Neural cell (in vitro differentiated cells): ENCODE results near the gene LYPLAL1. TPM values are rescaled to one million over a fixed set of nuclear protein-coding genes. Genes with fewer than 3 reads are reported as not detected.

Experiments
- H2AFZ ChIP-seq: fragments of 200-600, 300-800 bp; sonication (generic), shearing (Covaris generic); 2 replicates; pipeline ENCODE4 v1.6.0; 2014; ENCODE audit warnings: low read depth, mild to moderate bottlenecking, antibody characterized with exemption, low read length, moderate library complexity
- H3F3A ChIP-seq: fragments of 200-600 bp; shearing (Covaris generic); 2 replicates; pipeline ENCODE4 v1.6.1; 2016; ENCODE audit warnings: mild to moderate bottlenecking, moderate library complexity, mixed read lengths, antibody characterized with exemption, low read length; ENCODE audit not compliant: insufficient read depth, poor library complexity, severe bottlenecking
- H3K27ac ChIP-seq: fragments of 200-600, 300-800 bp; sonication (generic), shearing (Covaris generic); 2 replicates; pipeline ENCODE4 v1.5.1; 2014; ENCODE audit warnings: mild to moderate bottlenecking, low read length, moderate library complexity
- H3K27me3 ChIP-seq: fragments of 300-800, 200-600 bp; sonication (generic), shearing (Covaris generic); 2 replicates; pipeline ENCODE4 v1.6.0; 2014; ENCODE audit warnings: mild to moderate bottlenecking, low read depth, low read length, moderate library complexity; ENCODE audit not compliant: insufficient read depth
- H3K36me3 ChIP-seq: fragments of 300-800, 200-600 bp; sonication (generic), shearing (Covaris generic); 2 replicates; pipeline ENCODE4 v1.5.1; 2014; ENCODE audit warnings: mild to moderate bottlenecking, antibody characterized with exemption, low read length, moderate library complexity; ENCODE audit not compliant: insufficient read depth
- H3K4me2 ChIP-seq: fragments of 300-800, 200-600 bp; sonication (generic), shearing (Covaris generic); 2 replicates; pipeline ENCODE4 v1.6.0; 2014; ENCODE audit warnings: mild to moderate bottlenecking, low read length
- H3K4me3 ChIP-seq: fragments of 300-800, 200-600 bp; sonication (generic), shearing (Covaris generic); 2 replicates; pipeline ENCODE4 v1.5.1; 2014; ENCODE audit warnings: mild to moderate bottlenecking, low read length, moderate library complexity
- H3K79me2 ChIP-seq: fragments of 200-600 bp; shearing (Covaris generic); replicated peaks from 2 replicates; pipeline ENCODE4 v1.6.0; 2014; ENCODE audit warnings: mild to moderate bottlenecking, low read length, moderate library complexity; ENCODE audit not compliant: insufficient read depth
- H3K9ac ChIP-seq: fragments of 300-800, 200-600 bp; sonication (generic), shearing (Covaris generic); 2 replicates; pipeline ENCODE4 v1.6.1; 2016; ENCODE audit warnings: mild to moderate bottlenecking, low read length, mixed read lengths
- H3K9me2 ChIP-seq: fragments of 200-600 bp; shearing (Covaris generic); 2 replicates; pipeline ENCODE4 v1.6.1; 2016; ENCODE audit warnings: mild to moderate bottlenecking, low read length, mixed read lengths; ENCODE audit not compliant: insufficient read depth
- H3K9me3 ChIP-seq: fragments of 200-600, 300-800 bp; sonication (generic), shearing (Covaris generic); 2 replicates; pipeline ENCODE4 v1.6.1; 2016; ENCODE audit warnings: mild to moderate bottlenecking, mixed run types, low read length, moderate library complexity, mixed read lengths
- H4K20me1 ChIP-seq: fragments of 200-600 bp; shearing (Covaris generic); 2 replicates; pipeline ENCODE4 v1.6.1; 2016; ENCODE audit warnings: mild to moderate bottlenecking, mixed run types; ENCODE audit not compliant: insufficient read depth
- CTCF ChIP-seq: fragments of 450-650 bp; IDR thresholded peaks from 2 replicates; pipeline ENCODE4 v1.5.1; 2014; ENCODE audit warnings: antibody characterized with exemption, mild to moderate bottlenecking, moderate library complexity; ENCODE audit not compliant: poor library complexity, severe bottlenecking
- EP300 ChIP-seq: fragments of 450-650 bp; conservative IDR thresholded peaks from 2 replicates; pipeline ENCODE4 v1.6.1; 2014; ENCODE audit warnings: antibody characterized with exemption, mild to moderate bottlenecking, moderate library complexity; ENCODE audit not compliant: poor library complexity, severe bottlenecking
- EZH2 ChIP-seq: fragments of 200-600, 300-800 bp; shearing (Covaris generic), sonication (generic); IDR thresholded peaks from 2 replicates; pipeline ENCODE4 v1.6.1; 2014; ENCODE audit warnings: antibody characterized with exemption, low read length, borderline replicate concordance, mild to moderate bottlenecking; ENCODE audit not compliant: insufficient read depth, poor library complexity, severe bottlenecking
- MXI1 ChIP-seq: fragments of 450-650 bp; conservative IDR thresholded peaks from 2 replicates; pipeline ENCODE4 v1.6.1; 2014; ENCODE audit warnings: antibody characterized with exemption, mild to moderate bottlenecking; ENCODE audit not compliant: poor library complexity, severe bottlenecking
- POLR2AphosphoS5 ChIP-seq: IDR thresholded peaks from 2 replicates; pipeline ENCODE4 v1.6.1; 2012
- RAD21 ChIP-seq: fragments of 450-650 bp; conservative IDR thresholded peaks from 2 replicates; pipeline ENCODE4 v1.6.1; 2014; ENCODE audit warnings: antibody characterized with exemption, mild to moderate bottlenecking, moderate library complexity
- REST ChIP-seq: IDR thresholded peaks from 2 replicates; pipeline ENCODE4 v1.6.1; 2012; ENCODE audit warnings: borderline replicate concordance
- SMC3 ChIP-seq: fragments of 450-650 bp; conservative IDR thresholded peaks from 2 replicates; pipeline ENCODE4 v1.6.1; 2014; ENCODE audit warnings: antibody characterized with exemption, mild to moderate bottlenecking, moderate library complexity; ENCODE audit not compliant: poor library complexity
- TAF1 ChIP-seq: IDR thresholded peaks from 2 replicates; pipeline ENCODE4 v1.6.1; 2012; ENCODE audit warnings: low read depth
- polyA plus RNA-seq: library from polyadenylated mRNA; depleted of rRNA; stranded (reverse); fragments of >200 nt; gene quantifications from 2 replicates; pipeline ENCODE4 v1.2.3, GENCODE V29; 2014

LYPLAL1 gene
- polyA plus RNA-seq, 1 donor from 2014 or later: 38.1 TPM

GRCh38 chr1:219175212-219175564, 1.5 kb downstream of the LYPLAL1 start:
- Histone ChIP-seq H3K4me2 (no peak overlapping the region), H3K79me2 (peaks cover 14% of the 10 kb centered on the region), H3K9me3 (no peaks in the 10 kb centered on the region), H3K9me2 (no peaks in the 10 kb centered on the region), H2AFZ (no peak overlapping the region), H3K4me3 (peak overlapping the region; percentile 81), H4K20me1 (no peaks in the 10 kb centered on the region), H3K9ac (no peak overlapping the region), H3K27me3 (no peaks in the 10 kb centered on the region), H3K27ac (no peak overlapping the region), H3F3A (no peaks in the 10 kb centered on the region), H3K36me3 (peaks cover 4% of the 10 kb centered on the region)
- no peak for TF ChIP-seq CTCF
- TF ChIP-seq SMC3: no peak
- TF ChIP-seq POLR2AphosphoS5: no peak
- no peak for TF ChIP-seq EZH2
- no peak for TF ChIP-seq TAF1

- TF ChIP-seq REST: no peak
- H3F3A ChIP-seq: no peaks in the 10 kb centered on the region
- H3K27ac ChIP-seq: no peak overlapping the region
- no peaks in the 10 kb centered on the region for H3K9me3 ChIP-seq
- no peak overlapping the region for H2AFZ ChIP-seq
- no peak overlapping the region for H3K4me2 ChIP-seq
- H3K9me2 ChIP-seq: no peaks in the 10 kb centered on the region
- H3K79me2 ChIP-seq: peaks cover 14% of the 10 kb centered on the region
- H3K36me3 ChIP-seq: peaks cover 6% of the 10 kb centered on the region
- no peak overlapping the region for H3K9ac ChIP-seq
- no peaks in the 10 kb centered on the region for H3K27me3 ChIP-seq
- no peaks in the 10 kb centered on the region for H4K20me1 ChIP-seq
- peak overlapping the region; percentile 81 for H3K4me3 ChIP-seq
These were observed 2.5 kb downstream of the LYPLAL1 start for GRCh38 chr1:219176168-219176567.

- Histone ChIP-seq H3K79me2 (peaks cover 14% of the 10 kb centered on the region), H3K9me3 (no peaks in the 10 kb centered on the region), H3K9me2 (no peaks in the 10 kb centered on the region), H3K27ac (no peak overlapping the region), H3K4me2 (no peak overlapping the region), H3K4me3 (no peak overlapping the region), H3F3A (no peaks in the 10 kb centered on the region), H2AFZ (no peak overlapping the region), H3K9ac (no peak overlapping the region), H3K36me3 (peaks cover 6% of the 10 kb centered on the region), H4K20me1 (no peaks in the 10 kb centered on the region), H3K27me3 (no peaks in the 10 kb centered on the region)
- TF ChIP-seq SMC3: no peak
- TF ChIP-seq RAD21: no peak
- no peak for TF ChIP-seq EP300
- no peak for TF ChIP-seq MXI1
- TF ChIP-seq POLR2AphosphoS5: no peak
- TF ChIP-seq TAF1: no peak
- no peak for TF ChIP-seq REST
- no peak for TF ChIP-seq EZH2
- TF ChIP-seq CTCF: no peak
These were observed 3.7 kb downstream of the LYPLAL1 start for GRCh38 chr1:219177363-219177762.
